WTC11 (cell line): ENCODE data around the gene TFG. TPM values are rescaled to one million over a fixed set of nuclear protein-coding genes. Genes with fewer than 3 reads are reported as not detected.
A peak's percentile ranks its signal among the peaks of the same experiment; 100 is the strongest.

ENCODE experiments used
- ATAC-seq: fragments of 200-7000 bp; cut with Tn5 transposase; 2 replicates; pipeline ENCODE4 v1.10.0; 2021; ENCODE audit warnings: mild to moderate bottlenecking, moderate library complexity
- CTCF ChIA-PET: fragments of 300-600 bp; sonication (Branson Sonifier 250); formaldehyde crosslinking; loops from one replicate; lab custom pipeline; 2021; ENCODE audit warnings: antibody characterized with exemption; lab: Charles Lee
- POLR2A ChIA-PET: fragments of 350-600 bp; sonication (Branson Sonifier 250); formaldehyde crosslinking; loops from one replicate; lab custom pipeline; 2021; ENCODE audit warnings: antibody characterized with exemption; lab: Charles Lee
- DNase-seq: peaks from one replicate; pipeline ENCODE4 v3.0.0; 2021; ENCODE audit warnings: low spot score
- H3K27ac Mint-ChIP-seq: 2 replicates; pipeline ENCODE4 v1.8.0; 2021; ENCODE audit warnings: mixed read lengths
- H3K27me3 Mint-ChIP-seq: 2 replicates; pipeline ENCODE4 v1.8.0; 2021; ENCODE audit warnings: low read depth, mild to moderate bottlenecking, moderate library complexity, mixed read lengths
- H3K36me3 Mint-ChIP-seq: 2 replicates; pipeline ENCODE4 v1.8.0; 2021; ENCODE audit warnings: mixed read lengths
- H3K4me1 Mint-ChIP-seq: 2 replicates; pipeline ENCODE4 v1.8.0; 2022; ENCODE audit warnings: mixed read lengths
- H3K4me3 Mint-ChIP-seq: 2 replicates; pipeline ENCODE4 v1.8.0; 2021; ENCODE audit warnings: mild to moderate bottlenecking, moderate library complexity, mixed read lengths
- H3K9me3 Mint-ChIP-seq: 2 replicates; pipeline ENCODE4 v1.8.0; 2021; ENCODE audit warnings: mixed read lengths
- CREB1 ChIP-seq: sonication (generic); formaldehyde crosslinking; IDR thresholded peaks from 2 replicates; pipeline ENCODE4 v1.8.0; 2023; ENCODE audit warnings: mild to moderate bottlenecking, missing genetic modification reagents
- CTCF ChIP-seq: fragments of 200-600 bp; IDR thresholded peaks from 2 replicates; pipeline ENCODE4 v1.8.0; 2022; ENCODE audit warnings: antibody characterized with exemption
- E2F4 ChIP-seq: sonication (generic); formaldehyde crosslinking; IDR thresholded peaks from 2 replicates; pipeline ENCODE4 v1.8.1; 2022; ENCODE audit warnings: low read depth, mild to moderate bottlenecking, moderate library complexity, missing genetic modification reagents, borderline replicate concordance
- ERG ChIP-seq: fragments of 250-450 bp; sonication (Bioruptor Pico); IDR thresholded peaks from 2 replicates; pipeline ENCODE4 v1.8.0; 2021; ENCODE audit warnings: mild to moderate bottlenecking
- FOXK1 ChIP-seq: sonication (generic); formaldehyde crosslinking; IDR thresholded peaks from 2 replicates; pipeline ENCODE4 v1.8.0; 2022; ENCODE audit warnings: mild to moderate bottlenecking, moderate library complexity, missing genetic modification reagents
- NFE2L1 ChIP-seq: sonication (generic); formaldehyde crosslinking; IDR thresholded peaks from 2 replicates; pipeline ENCODE4 v1.8.1; 2023; ENCODE audit warnings: missing genetic modification reagents
- SOX15 ChIP-seq: fragments of 250-450 bp; sonication (Bioruptor Pico); IDR thresholded peaks from 2 replicates; pipeline ENCODE4 v1.9.0; 2021; ENCODE audit warnings: mild to moderate bottlenecking
- SP1 ChIP-seq: sonication (generic); formaldehyde crosslinking; conservative IDR thresholded peaks from 2 replicates; pipeline ENCODE4 v1.8.1; 2022; ENCODE audit warnings: missing genetic modification reagents
- TEAD4 ChIP-seq: sonication (generic); formaldehyde crosslinking; IDR thresholded peaks from 2 replicates; pipeline ENCODE4 v1.8.0; 2022; ENCODE audit warnings: mild to moderate bottlenecking, missing genetic modification reagents
- USF1 ChIP-seq: sonication (generic); formaldehyde crosslinking; IDR thresholded peaks from 2 replicates; pipeline ENCODE4 v1.8.0; 2022; ENCODE audit warnings: mild to moderate bottlenecking, missing genetic modification reagents
- USF2 ChIP-seq: sonication (generic); formaldehyde crosslinking; IDR thresholded peaks from 2 replicates; pipeline ENCODE4 v1.8.1; 2023; ENCODE audit warnings: mild to moderate bottlenecking, missing genetic modification reagents, moderate library complexity
- ZBTB21 ChIP-seq: sonication (generic); formaldehyde crosslinking; IDR thresholded peaks from 2 replicates; pipeline ENCODE4 v1.8.1; 2023; ENCODE audit warnings: mild to moderate bottlenecking, missing genetic modification reagents, borderline replicate concordance
- ZNF219 ChIP-seq: sonication (generic); formaldehyde crosslinking; IDR thresholded peaks from 2 replicates; pipeline ENCODE4 v1.8.0; 2023; ENCODE audit warnings: missing genetic modification reagents, mild to moderate bottlenecking, borderline replicate concordance
- ZNF281 ChIP-seq: sonication (generic); formaldehyde crosslinking; IDR thresholded peaks from 2 replicates; pipeline ENCODE4 v1.8.0; 2023; ENCODE audit warnings: mild to moderate bottlenecking, missing genetic modification reagents
- ZNF317 ChIP-seq: sonication (generic); formaldehyde crosslinking; IDR thresholded peaks from 2 replicates; pipeline ENCODE4 v1.8.1; 2023; ENCODE audit warnings: low read depth, mild to moderate bottlenecking, moderate library complexity, missing genetic modification reagents, borderline replicate concordance
- total RNA-seq: library from RNA; stranded (reverse); gene quantifications from 3 replicates; pipeline ENCODE4 v1.2.3, GENCODE V29; 2021

TFG gene
- total RNA-seq, 1 experiment from 2014 or later: 64.9 TPM

- ChIA-PET POLR2A (no interaction called here), CTCF (interaction anchor here (1.0 to 2.8 kb wide), 3 partner anchors 23 to 291 kb away, joined by 3 to 5 read pairs (median 4); no protein-coding TSS in a partner anchor)
- Mint-ChIP-seq H3K27ac (peak overlapping the region; percentile 76), H3K4me1 (peaks cover 51% of the 10 kb centered on the region), H3K4me3 (peak overlapping the region; percentile 38), H3K27me3 (no peaks in the 10 kb centered on the region), H3K9me3 (no peaks in the 10 kb centered on the region), H3K36me3 (peaks cover 15% of the 10 kb centered on the region)
- DNase-seq: no peak
- ATAC-seq: no peak; the same call in 1 of the 2 replicates
- TF ChIP-seq FOXK1 (CRISPR knock-in tag) (no peak), USF2 (no peak), TEAD4 (CRISPR knock-in tag) (no peak), ERG (CRISPR knock-in tag) (no peak), NFE2L1 (no peak)
These were observed 44.6 kb downstream of the TFG start for GRCh38 chr3:100753846-100754245.

- Mint-ChIP-seq H3K9me3 (no peaks in the 10 kb centered on the region), H3K36me3 (peaks cover 10% of the 10 kb centered on the region), H3K27ac (peak overlapping the region; percentile 26), H3K27me3 (no peaks in the 10 kb centered on the region), H3K4me1 (peaks cover 51% of the 10 kb centered on the region), H3K4me3 (no peak overlapping the region)
- POLR2A ChIA-PET: no interaction called here
- ATAC-seq (no peak), DNase-seq (no peak)
- CTCF ChIA-PET: interaction anchor here (0.7 to 1.8 kb wide), 4 partner anchors 15 to 292 kb away, joined by 3 to 4 read pairs (median 3); no protein-coding TSS in a partner anchor
- no peak for TF ChIP-seq ZBTB21 (CRISPR knock-in tag)
- TF ChIP-seq ZNF317 (CRISPR knock-in tag): no peak
- no peak for TF ChIP-seq CREB1 (CRISPR knock-in tag)
- TF ChIP-seq SP1 (CRISPR knock-in tag): no peak
- TF ChIP-seq ZNF281: no peak
- TF ChIP-seq ZNF219: no peak
- TF ChIP-seq E2F4: no peak
- no peak for TF ChIP-seq FOXK1 (CRISPR knock-in tag)
- no peak for TF ChIP-seq CTCF
- TF ChIP-seq USF1 (CRISPR knock-in tag): no peak
- TF ChIP-seq SOX15 (CRISPR knock-in tag): no peak
These were observed 45.5 kb downstream of the TFG start for GRCh38 chr3:100754563-100755334.
